Gastrocnemius medialis (tissue), 4 donors: Measurements from ENCODE around the gene ADGRD1. TPM values are rescaled to one million over a fixed set of nuclear protein-coding genes. Genes with fewer than 3 reads are reported as not detected.

Source experiments
- ATAC-seq, 2 donors: fragments of 150-250 bp; one replicate each; pipeline ENCODE4 v1.9.1; 2016
- DNase-seq, 2 donors: peaks; one replicate each; pipeline ENCODE4 v3.0.0-alpha.2; 2019
- H3K27ac ChIP-seq, 4 donors: fragments of 200-600 bp; sonication (generic); 1 replicate in 1 of 4; 2 replicates in 3 of 4; pipeline ENCODE4 v1.5.1; 2016 to 2018; ENCODE audit warnings: mild to moderate bottlenecking in 2 of 4, moderate library complexity in 1 of 4
- H3K27me3 ChIP-seq, 3 donors: fragments of 200-600 bp; sonication (generic) in 2 of 3; 1 replicate in 1 of 3; 2 replicates in 2 of 3; pipeline versions ENCODE4 v1.5.1 to v1.6.0; 2016 to 2019; ENCODE audit warnings: mild to moderate bottlenecking in 1 of 3, moderate library complexity in 1 of 3
- H3K36me3 ChIP-seq, 2 donors: fragments of 200-600 bp; sonication (generic) in 1 of 2; one replicate each; pipeline ENCODE4 v1.5.1; 2017 to 2018
- H3K4me1 ChIP-seq, 2 donors: fragments of 200-600 bp; sonication (generic) in 1 of 2; one replicate each; pipeline ENCODE4 v1.5.1; 2016 to 2017; ENCODE audit warnings: mild to moderate bottlenecking in 2 of 2
- H3K4me3 ChIP-seq, 4 donors: fragments of 200-600 bp; sonication (generic) in 3 of 4; 1 replicate in 1 of 4; 2 replicates in 3 of 4; pipeline ENCODE4 v1.5.1; 2016 to 2019; ENCODE audit warnings: mild to moderate bottlenecking in 2 of 4
- H3K9me3 ChIP-seq, 3 donors: fragments of 200-600 bp; sonication (generic) in 2 of 3; 1 replicate in 1 of 3; 2 replicates in 2 of 3; pipeline ENCODE4 v1.5.1; 2016 to 2019
- CTCF ChIP-seq, 5 experiments: fragments of 450-650 bp in 3 of 5; fragments of 200-600 bp in 2 of 5; sonication (generic) in 2 of 5; IDR thresholded peaks in 4 of 5; conservative IDR thresholded peaks in 1 of 5; 1 replicate in 4 of 5; 2 replicates in 1 of 5; pipeline ENCODE4 v1.5.1; 2016 to 2019; ENCODE audit warnings: antibody characterized with exemption in 5 of 5, mild to moderate bottlenecking in 3 of 5, moderate library complexity in 3 of 5
- POLR2A ChIP-seq, 2 donors: fragments of 450-650 bp; IDR thresholded peaks; one replicate each; pipeline ENCODE4 v1.6.1; 2017; ENCODE audit warnings: antibody characterized with exemption in 2 of 2, mild to moderate bottlenecking in 2 of 2, moderate library complexity in 2 of 2
- in situ Hi-C, 4 donors: fragments of 200-750 bp; cut with MboI; loops; one replicate each; pipeline versions ENCODE4 v1.15.0 to v1.8.0; 2017; ENCODE audit warnings: low sequenced_read_pairs in 4 of 4
- intact Hi-C: fragments of 100-400 bp; cut with DNase I; formaldehyde crosslinking; loops from one replicate; pipeline ENCODE4 v1.15.1; 2023; ENCODE audit warnings: low total_unique reads
- total RNA-seq, 4 donors: library from RNA; depleted of rRNA; stranded (reverse); fragments of >200 nt; gene quantifications; one replicate each; pipeline versions ENCODE4 v1.1.0 to v1.2.3, GENCODE V29; 2016

ADGRD1 gene
- total RNA-seq, 4 donors from 2014 or later = 5.3 to 9.6 (median 8.2) TPM

GRCh38 chr12:131054345-131055092 is 100.8 kb downstream of the ADGRD1 start:
- H3K4me3 ChIP-seq = no peak overlapping the region
- H3K27me3 ChIP-seq = no peaks in the 10 kb centered on the region
- DNase-seq (no peak), ATAC-seq (no peak)
- no peaks in the 10 kb centered on the region for H3K9me3 ChIP-seq
- TF ChIP-seq CTCF (IDR thresholded peaks at IDR 0.05 in 4 of 5, conservative IDR thresholded peaks at IDR 0.05 in 1 of 5) = no peak
- TF ChIP-seq POLR2A (IDR thresholded peaks at IDR 0.05) = no peak
- no peaks in the 10 kb centered on the region for H3K36me3 ChIP-seq
- no peak overlapping the region for H3K27ac ChIP-seq
- in situ Hi-C loops = no loop called here
- H3K4me1 ChIP-seq = peaks cover 0 to 4% of the 10 kb centered on the region in 2 donors
- intact Hi-C loops = no loop called here

- H3K9me3 ChIP-seq = no peaks in the 10 kb centered on the region
- in situ Hi-C loops (no loop called here), intact Hi-C loops (no loop called here)
- no peaks in the 10 kb centered on the region for H3K27me3 ChIP-seq
- TF ChIP-seq CTCF (IDR thresholded peaks at IDR 0.05 in 4 of 5, conservative IDR thresholded peaks at IDR 0.05 in 1 of 5) (no peak), POLR2A (IDR thresholded peaks at IDR 0.05) (no peak)
- no peaks in the 10 kb centered on the region for H3K4me1 ChIP-seq
- no peaks in the 10 kb centered on the region for H3K36me3 ChIP-seq
- no peak for ATAC-seq
- H3K4me3 ChIP-seq = no peak overlapping the region
- H3K27ac ChIP-seq = no peak overlapping the region
- no peak for DNase-seq
Observed at GRCh38 chr12:131055093-131055465, 101.4 kb downstream of the ADGRD1 start.

GRCh38 chr12:131055596-131056233 is 102.0 kb downstream of the ADGRD1 start:
- in situ Hi-C loops (no loop called here), intact Hi-C loops (no loop called here)
- H3K4me1 ChIP-seq = no peaks in the 10 kb centered on the region
- no peaks in the 10 kb centered on the region for H3K9me3 ChIP-seq
- no peaks in the 10 kb centered on the region for H3K27me3 ChIP-seq
- DNase-seq = no peak
- ATAC-seq = no peak
- no peaks in the 10 kb centered on the region for H3K36me3 ChIP-seq
- H3K4me3 ChIP-seq = no peak overlapping the region
- no peak overlapping the region for H3K27ac ChIP-seq
- no peak for TF ChIP-seq POLR2A (IDR thresholded peaks at IDR 0.05)
- no peak for TF ChIP-seq CTCF (IDR thresholded peaks at IDR 0.05 in 4 of 5, conservative IDR thresholded peaks at IDR 0.05 in 1 of 5)

GRCh38 chr12:131056626-131057025 is 102.9 kb downstream of the ADGRD1 start:
- in situ Hi-C loops (no loop called here), intact Hi-C loops (no loop called here)
- no peak for TF ChIP-seq POLR2A (IDR thresholded peaks at IDR 0.05)
- no peak for TF ChIP-seq CTCF (IDR thresholded peaks at IDR 0.05 in 4 of 5, conservative IDR thresholded peaks at IDR 0.05 in 1 of 5)
- H3K27me3 ChIP-seq = no peaks in the 10 kb centered on the region
- H3K27ac ChIP-seq = no peak overlapping the region
- H3K36me3 ChIP-seq = no peaks in the 10 kb centered on the region
- DNase-seq = no peak
- ATAC-seq = no peak
- no peaks in the 10 kb centered on the region for H3K4me1 ChIP-seq
- no peaks in the 10 kb centered on the region for H3K9me3 ChIP-seq
- H3K4me3 ChIP-seq = no peak overlapping the region
